COR-L47 (cell line): ENCODE measurements around the gene ARHGAP32.
"Not testable (repeated sequence)": the region's sequence is repeated elsewhere in the genome, so short reads cannot be mapped to it uniquely, and the experiment has no call there.

Source experiments
- DNase-seq: peaks from one replicate; lab custom pipeline; 2025; lab: John Stamatoyannopoulos, UW

Gene ARHGAP32

DNA sequence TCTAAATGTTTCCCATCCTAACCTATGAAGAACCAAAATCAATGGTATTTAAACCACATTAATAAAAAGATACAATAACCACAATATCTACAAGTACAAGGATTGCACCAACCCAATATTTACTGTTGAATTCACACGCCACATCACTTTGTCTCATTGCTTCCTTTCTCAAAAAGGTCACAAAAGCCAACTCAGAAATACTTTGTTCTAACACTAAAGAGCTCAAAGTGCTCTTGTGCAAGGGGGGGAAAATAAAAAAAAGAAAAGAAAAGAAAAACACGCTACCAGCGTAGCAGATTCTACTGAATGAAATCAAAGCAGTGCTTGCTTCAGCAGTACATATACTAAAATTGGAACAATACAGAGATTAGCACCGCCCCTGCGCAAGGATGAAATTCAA, 10.5 kb upstream of the ARHGAP32 start:
- no peak for DNase-seq

DNA sequence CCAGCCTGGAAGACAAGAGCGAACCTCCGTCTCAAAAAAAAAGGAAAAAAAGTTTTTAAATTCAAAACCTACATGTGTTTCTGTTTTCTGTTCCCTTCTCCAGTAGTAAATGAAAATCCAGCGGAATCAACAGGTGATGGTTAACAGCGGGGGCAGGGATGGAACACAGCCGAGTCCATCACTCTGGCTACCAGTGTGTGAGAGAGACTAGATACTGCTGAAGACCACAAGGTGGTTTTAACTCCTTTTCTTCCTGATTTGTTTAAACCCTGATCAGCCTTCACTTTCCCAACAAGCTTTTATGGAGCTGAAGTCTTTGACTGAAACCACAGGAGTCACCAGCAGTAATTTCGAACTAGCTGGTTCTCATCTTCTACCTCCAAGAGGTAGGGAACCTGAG, 3.6 kb upstream of the ARHGAP32 start:
- no peak for DNase-seq

GRCh38 chr11:129191649-129192048, 476 bp downstream of the ARHGAP32 start:
- no peak for DNase-seq

DNA sequence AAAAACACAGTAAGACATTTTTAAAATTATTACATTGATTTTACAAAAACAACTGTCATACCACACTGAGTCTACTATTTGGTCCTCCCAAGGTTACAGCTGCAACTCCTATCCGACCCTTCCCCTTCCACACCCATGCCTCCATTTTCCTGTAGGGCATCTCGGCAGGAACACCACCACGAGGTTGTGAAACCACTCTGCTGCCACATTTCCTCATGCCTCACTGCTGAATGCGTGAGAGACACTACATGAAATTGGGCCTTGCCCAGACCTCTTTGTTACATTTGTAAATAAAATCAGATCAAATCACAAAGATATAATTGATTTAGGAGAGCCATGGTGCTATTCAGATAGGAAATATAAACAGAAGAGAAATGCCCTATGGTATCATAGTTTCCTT, 2.0 kb downstream of the ARHGAP32 start:
- no peak for DNase-seq

GRCh38 chr11:129189646-129190045, 2.5 kb downstream of the ARHGAP32 start:
- no peak for DNase-seq

DNA sequence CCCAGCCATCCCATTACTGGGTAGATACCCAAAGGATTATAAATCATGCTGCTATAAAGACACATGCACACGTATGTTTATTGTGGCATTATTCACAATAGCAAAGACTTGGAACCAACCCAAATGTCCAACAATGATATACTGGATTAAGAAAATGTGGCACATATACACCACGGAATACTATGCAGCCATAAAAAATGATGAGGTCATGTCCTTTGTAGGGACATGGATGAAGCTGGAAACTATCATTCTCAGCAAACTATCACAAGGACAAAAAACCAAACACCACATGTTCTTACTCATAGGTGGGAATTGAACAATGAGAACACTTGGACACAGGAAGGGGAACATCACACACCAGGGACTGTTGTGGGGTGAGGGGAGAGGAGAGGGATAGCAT, 7.0 kb downstream of the ARHGAP32 start:
- not testable (repeated sequence) for DNase-seq

- no peak for DNase-seq
Measured at GRCh38 chr11:129184581-129184980, 7.5 kb downstream of the ARHGAP32 start.

- DNase-seq, result no peak
Measured at GRCh38 chr11:129167315-129167714, 24.8 kb downstream of the ARHGAP32 start.

DNA sequence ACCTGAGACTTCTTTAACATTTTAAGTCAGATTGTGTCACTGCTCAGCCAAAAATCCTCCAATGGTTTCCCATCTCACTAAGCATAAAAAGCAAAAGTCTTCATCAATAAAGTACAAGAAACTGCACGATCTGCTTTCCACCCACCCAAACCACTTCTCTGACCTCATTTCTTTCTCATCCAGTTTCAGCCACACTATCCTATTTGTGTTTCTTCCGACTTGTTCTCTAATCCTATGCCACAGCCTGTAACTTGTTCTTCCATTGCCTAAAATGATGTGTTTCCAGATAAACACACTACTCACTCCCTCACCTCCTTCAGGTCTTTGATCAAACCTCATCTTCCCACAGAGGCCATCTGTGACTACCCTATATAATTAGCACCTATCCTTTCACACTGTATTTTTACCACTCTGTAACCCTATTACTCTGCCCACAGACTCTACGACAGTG, 28.4 kb downstream of the ARHGAP32 start:
- no peak for DNase-seq

DNA sequence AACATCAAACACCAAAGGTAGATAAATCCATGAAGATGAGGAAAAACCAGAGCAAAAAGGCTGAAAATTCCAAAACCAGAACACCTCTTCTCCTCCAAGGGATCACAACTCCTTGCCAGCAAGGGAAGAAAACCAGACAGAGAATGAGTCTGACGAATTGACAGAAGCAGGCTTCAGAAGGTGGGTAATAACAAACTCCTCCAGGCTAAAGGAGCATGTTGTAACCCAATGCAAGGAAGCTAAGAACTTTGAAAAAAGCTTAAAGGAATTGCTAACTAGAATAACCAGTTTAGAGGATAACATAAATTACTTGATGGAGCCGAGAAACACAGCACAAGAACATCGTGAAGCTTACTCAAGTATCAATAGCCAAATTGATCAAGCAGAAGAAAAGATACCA, 35.0 kb downstream of the ARHGAP32 start:
- DNase-seq, result not testable (repeated sequence)

DNA sequence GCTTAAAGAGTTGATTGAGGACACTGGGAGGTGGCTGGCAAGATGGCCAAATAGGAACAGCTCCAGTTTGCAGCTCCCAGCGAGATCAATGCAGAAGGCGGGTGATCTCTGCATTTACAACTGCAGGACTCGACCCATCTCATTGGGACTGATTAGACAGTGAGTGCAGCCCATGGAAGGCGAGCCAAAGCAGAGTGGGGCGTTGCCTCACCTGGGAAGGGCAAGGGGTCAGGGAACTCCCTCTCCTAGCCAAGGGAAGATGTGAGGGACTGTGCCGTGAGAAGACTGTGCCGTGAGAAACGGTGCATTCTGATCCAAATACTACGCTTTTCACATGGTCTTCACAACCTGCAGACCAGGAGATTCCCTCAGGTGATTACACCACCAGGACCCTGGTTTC, 36.4 kb downstream of the ARHGAP32 start:
- DNase-seq, result no peak

GRCh38 chr11:129148487-129148886, 43.6 kb downstream of the ARHGAP32 start:
- no peak for DNase-seq

DNA sequence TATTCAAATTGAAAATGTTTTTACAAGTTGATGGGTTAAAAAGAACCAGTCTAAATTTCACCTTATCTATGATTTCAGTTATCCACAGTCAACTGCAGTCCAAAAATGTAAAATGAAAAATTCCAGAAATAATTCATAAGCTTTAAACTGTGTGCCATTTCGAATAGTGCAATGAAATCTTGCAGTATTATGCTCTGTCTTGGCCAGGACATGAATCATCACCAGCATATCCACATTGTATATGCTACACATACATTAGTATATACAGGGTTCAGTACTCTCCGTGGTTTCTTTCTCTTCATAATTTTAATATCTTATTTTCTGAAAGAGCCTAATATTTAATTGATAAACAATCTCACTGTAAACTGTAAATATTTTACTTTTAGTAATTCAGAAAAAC, 45.9 kb downstream of the ARHGAP32 start:
- DNase-seq, result no peak

- DNase-seq, result no peak
Measured at GRCh38 chr11:129145276-129145675, 46.8 kb downstream of the ARHGAP32 start.

- no peak for DNase-seq
Measured at GRCh38 chr11:129144256-129144655, 47.9 kb downstream of the ARHGAP32 start.

GRCh38 chr11:129143335-129143734, 48.8 kb downstream of the ARHGAP32 start:
- no peak for DNase-seq

DNA sequence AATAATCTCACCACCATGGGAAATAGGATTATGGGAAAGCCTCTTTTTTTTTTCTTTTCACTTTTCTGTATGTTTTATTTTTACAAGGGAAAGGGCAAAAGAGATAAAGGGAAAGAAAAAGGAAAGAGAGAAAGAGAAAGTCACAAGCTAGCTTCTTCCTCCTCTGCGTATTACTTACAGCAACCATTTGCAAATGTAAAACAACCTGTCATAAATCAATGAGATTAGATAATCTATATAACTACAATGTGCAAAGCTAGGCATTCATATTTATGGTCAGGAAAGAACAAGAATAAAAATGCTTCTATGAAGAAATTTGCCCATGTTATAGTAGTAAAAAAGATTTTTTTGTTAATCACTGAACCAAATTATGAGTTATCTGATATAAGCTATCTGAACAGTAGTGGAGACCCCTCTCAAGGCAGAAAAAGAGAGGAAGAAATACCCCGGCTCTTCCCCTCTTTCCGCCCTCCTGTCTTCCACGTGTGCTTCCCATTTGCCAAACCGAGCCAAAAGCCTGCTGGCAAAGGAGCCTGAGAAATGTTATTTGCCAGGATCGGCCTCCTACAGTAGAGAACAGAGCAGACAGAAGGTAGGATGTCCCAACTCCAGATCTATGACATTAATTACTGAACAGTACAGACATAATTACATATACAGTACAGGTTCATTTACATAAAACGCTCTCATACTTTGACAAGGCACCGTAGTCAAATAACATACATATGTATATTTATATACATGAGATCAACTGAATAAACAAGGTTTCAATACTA, 50.2 kb downstream of the ARHGAP32 start:
- no peak for DNase-seq

DNA sequence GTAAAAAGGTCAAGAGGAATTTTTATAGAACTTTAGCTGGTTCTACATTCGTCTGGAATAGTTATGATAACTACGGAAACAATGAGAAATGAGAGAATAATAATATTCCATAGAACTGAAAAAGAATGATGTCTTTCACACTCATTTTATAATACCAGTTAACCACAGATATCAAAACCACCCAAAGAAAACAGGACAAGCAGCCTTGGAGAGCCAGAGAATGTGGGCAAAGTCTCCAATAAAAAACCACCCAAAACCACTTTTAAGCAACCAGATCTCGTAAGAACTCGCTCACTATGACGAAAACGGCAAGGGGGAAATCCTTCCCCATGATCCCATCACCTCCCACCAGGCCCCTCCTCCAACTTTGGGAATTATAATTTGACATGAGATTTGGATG, 60.8 kb downstream of the ARHGAP32 start:
- DNase-seq, result no peak

DNA sequence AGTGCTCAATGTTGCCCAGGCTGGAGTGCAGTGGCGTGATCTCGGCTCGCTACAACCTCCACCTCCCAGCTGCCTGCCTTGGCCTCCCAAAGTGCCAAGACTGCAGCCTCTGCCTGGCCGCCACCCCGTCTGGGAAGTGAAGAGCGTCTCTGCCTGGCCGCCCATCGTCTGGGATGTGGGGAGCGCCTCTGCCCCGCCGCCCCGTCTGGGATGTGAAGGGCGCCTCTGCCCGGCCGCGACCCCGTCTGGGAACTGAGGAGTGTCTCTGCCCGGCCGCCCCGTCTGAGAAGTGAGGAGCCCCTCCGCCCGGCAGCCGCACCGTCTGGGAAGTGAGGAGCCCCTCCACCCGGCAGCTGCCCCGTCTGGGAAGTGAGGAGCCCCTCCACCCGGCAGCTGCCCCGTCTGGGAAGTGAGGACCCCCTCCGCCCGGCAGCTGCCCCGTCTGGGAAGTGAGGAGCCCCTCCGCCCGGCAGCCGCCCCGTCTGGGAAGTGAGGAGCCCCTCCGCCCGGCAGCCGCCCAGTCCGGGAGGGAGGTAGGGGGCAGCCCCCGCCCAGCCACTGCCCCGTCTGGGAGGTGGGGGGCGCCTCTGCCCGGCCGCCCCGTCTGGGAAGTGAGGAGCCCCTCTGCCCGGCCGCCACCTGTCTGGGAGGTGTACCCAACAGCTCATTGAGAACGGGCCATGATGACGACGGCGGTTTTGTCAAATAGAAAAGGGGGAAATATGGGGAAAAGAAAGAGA, 63.1 kb downstream of the ARHGAP32 start:
- DNase-seq, result not testable (repeated sequence)

DNA sequence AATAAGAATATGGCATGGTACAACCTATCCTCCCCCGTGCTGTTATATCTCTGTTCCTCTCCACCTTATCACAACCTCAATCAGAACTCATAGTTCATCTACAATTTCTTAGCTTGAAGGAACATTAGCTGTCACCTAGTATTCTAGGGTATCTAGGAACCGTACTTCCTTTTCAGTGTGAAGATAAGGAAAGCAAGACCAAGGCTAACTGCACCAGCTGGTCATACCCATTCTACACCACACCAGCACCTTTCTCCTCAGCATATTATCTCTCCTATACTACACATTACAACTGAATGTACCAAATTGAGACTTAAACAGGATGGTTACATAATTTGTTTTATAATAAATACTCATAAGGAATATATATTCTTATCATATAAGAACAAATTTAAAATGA, 73.1 kb downstream of the ARHGAP32 start:
- DNase-seq, result no peak

DNA sequence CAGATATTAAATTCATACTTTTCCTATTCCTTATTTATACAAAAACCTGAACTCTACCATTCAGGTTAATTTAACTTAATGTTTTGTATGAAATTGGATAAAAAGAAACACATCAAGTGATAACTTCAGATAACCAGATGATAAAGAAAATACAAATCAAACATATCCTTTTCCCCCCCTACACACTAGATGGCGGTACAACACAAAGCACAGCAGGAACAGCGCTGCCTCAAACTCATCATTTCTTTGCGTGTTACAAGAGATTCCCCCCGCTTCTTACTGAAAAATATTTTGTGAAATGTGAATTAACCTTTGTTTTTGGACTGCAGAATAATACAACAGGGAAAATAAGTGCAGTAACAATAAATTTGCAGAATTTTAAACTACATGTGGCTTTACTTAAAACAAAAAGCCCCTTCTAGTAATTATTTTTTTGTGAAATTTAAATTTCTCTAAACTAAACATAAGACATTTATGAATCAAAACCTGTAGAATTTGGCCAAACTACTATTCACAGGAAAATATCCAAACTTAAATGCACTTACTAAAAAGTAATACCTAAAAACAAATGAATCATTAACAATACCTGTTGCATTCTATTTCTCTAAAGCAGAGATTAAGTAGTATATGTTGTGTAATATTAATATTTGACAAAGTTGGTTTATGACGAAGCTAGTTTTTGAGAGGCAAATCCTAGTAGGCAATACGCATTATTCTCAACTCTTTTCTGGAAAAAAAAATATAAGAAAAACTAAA, 74.4 kb downstream of the ARHGAP32 start:
- peak; percentile 62 for DNase-seq

DNA sequence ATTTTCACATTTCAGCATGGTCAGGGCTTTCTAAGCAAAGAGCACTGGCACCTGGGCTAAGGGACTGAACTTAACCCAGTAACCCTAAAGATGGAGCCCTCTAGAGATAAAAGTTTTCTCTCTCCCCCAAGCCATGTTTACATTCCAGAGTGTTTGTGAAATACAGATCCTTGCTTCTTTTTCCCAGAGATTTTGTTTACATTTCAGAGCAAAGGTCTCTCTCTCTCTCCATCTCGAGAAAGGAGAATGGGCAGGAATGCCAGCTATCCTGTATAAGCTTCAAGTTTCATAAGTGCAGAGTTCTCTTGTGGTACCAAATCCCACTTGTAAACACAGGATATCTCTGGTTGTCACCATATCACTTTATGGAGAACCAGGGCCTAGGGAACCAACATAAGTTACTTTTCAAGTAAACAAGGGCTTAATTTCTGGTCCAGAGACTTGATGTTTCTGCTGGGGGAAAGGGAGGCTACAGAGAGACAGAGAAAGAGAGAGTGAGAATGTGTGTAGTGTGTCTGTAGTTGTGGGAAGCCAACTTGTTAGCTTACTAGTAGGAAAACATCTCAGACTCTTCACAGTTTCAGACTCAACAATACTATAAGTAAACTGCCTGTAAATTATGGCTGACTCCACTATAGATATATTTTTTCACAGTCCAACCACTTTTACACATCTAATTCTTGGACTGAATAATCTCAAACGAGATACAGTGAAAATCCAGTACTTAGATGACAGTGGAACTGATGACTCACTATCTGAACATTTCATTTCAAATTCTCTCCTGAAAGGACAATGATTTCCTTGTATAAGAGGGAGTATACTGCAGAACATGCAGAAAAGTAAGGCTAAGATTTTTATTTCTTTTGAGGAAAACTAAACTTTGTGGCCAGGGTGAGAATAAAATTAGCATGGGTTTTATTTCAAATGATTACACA, 76.2 kb downstream of the ARHGAP32 start:
- no peak for DNase-seq
